SH-SY5Y (cell line): ENCODE measurements around the gene TPCN1.

Experiments
- GATA2 ChIP-seq: IDR thresholded peaks from 2 replicates; pipeline ENCODE4 v1.6.1; 2011; ENCODE audit warnings: mild to moderate bottlenecking, low read depth, low read length
- GATA3 ChIP-seq: IDR thresholded peaks from 2 replicates; pipeline ENCODE4 v1.6.1; 2011; ENCODE audit warnings: low read depth, mild to moderate bottlenecking, low read length, moderate library complexity

Gene TPCN1

DNA sequence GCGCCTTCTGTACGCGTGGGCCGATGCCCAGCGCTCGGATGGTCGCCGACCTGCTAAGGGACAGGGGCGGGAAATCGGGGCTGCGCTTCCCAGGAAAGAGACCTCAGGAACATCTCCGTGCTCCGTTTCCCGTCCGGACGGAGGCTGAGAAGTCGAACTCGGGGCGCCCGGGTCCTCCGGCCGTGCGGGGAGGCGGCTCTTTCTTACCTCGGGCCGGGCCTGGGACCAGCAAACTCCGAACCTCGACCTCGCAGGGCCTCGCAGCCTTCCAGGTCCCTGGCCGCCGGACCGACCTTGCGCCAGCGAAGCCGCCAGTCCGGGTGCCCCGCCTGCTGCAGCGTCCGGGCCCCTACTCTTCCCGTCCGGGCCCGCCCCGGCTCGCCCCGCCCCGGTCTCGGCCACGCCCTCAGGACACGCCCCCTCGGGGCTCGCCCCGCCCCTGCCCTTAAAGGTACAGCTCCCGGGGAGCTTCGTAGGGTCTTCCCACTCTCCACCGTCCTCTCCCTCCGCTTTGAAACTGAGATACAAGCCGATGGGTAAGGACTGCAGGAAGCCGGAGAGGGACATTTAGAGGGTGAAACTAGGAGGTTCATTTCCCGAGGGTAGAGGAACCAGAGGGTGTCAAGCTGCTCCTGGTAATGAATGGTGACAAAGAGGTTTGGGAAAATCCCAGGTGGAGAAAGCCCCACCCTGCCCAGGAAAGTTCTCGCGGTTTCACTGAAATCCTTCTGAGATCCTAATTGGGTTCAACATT lies 113.7 kb downstream of the TPCN1 start, which contains the start of gene SLC8B1:
Gene SLC8B1 (minus strand): TSS at position 324 of the 754 bp plus-strand sequence. CDS start 2,231 bp downstream, outside the sequence.
- TF ChIP-seq GATA3 (no peak), GATA2 (no peak)

DNA sequence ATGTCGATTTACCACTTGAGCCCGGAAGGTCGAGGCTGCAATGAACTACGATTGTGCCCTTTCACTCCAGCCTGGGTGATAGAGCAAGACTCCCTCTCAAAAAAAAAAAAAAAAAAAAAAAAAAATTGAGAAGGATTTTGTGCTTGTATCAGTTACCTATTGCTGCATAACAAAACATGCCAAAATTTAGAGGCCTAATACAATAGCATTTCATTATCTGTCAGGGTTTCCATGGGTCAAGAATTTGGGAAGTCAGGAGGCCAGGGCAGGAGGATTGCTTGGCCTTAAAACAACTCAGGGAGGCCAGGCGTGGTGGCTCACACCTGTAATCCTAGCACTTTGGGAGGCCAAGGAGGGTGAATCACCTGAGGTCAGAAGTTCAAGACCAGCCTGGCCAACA lies 118.3 kb downstream of the TPCN1 start:
- TF ChIP-seq GATA2, result no peak
- no peak for TF ChIP-seq GATA3

GRCh38 chr12:113340061-113340460 lies 118.8 kb downstream of the TPCN1 start:
- TF ChIP-seq GATA2, result no peak
- TF ChIP-seq GATA3, result no peak

DNA sequence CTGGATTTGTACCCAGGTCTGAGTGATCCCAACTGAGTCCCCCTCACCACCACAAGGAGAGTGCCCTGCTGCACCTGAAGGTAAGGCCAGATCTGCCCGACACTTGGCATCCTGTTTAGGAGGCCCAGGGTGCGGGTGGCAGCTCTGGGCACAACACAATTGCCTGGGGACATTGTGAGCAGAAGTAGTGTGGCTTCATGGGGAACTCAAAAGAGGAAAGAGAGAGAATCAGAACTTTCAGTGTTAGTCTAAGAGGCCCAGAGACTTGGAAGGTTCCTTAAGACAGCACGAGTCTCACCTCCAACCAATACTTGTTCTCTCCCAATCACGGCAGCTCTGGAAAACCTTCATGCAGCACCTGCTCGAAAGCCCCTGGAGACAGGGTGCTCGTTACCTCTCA lies 120.3 kb downstream of the TPCN1 start:
- no peak for TF ChIP-seq GATA3
- TF ChIP-seq GATA2, result no peak

DNA sequence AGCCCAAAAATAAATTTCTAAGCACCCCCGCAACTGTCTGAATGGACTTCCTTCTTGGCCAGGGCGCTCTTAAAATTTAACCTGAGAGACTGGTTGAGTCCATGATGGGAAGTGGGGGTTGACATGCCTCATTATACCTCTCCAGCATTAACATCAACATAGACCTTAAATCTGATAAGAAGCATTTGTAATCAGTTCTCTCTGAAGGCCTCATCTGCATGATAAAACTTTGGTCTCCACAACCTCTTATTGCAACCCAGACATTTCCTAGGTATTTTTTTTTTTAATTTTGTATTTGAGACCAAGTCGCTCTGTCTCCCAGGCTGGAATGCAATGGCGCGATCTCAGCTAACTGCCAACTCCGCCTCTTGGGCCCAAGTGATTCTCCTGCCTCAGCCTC lies 124.1 kb downstream of the TPCN1 start:
- TF ChIP-seq GATA2 (no peak), GATA3 (no peak)

DNA sequence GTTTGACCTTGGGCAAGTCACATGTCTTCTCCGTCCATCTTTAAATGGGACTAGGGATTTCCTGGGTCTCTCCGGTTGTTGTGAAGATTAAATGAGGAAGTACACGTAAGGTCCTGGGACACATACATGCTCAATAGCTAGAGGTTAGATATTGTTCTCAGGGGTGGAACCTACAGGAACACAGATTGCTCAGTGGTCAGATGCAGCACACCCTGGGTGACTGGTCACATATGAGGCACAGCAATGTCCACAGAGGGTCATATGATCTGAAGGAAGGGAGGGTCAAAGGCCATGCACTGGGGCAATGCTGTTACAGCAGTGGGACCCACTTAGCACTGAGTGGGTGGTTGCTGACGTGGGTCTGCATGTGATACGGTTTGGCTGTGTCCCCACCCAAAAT lies 125.1 kb downstream of the TPCN1 start:
- TF ChIP-seq GATA2 (no peak), GATA3 (no peak)

- TF ChIP-seq GATA3 (no peak), GATA2 (no peak)
Measured at GRCh38 chr12:113347107-113347506, 125.8 kb downstream of the TPCN1 start.

GRCh38 chr12:113347892-113348291 lies 126.6 kb downstream of the TPCN1 start:
- TF ChIP-seq GATA3 (no peak), GATA2 (no peak)
